Natural killer cell treated with Interleukin-12 subunit alpha and Interleukin-12 subunit beta and Interleukin-15 and Interleukin-18, amount 100 ng/mL, for 72 hours (primary cell): ENCODE data around the gene TXNRD3. TPM values are rescaled to one million over a fixed set of nuclear protein-coding genes. Genes with fewer than 3 reads are reported as not detected.

ENCODE experiments used
- ATAC-seq, 2 donors: fragments of 150-1000 bp; cut with Tn5 transposase in 1 of 2; sonication (Bioruptor Pico), chemical (Tn5 transposase) in 1 of 2; 2 replicates each; pipeline ENCODE4 v1.10.0; 2021
- DNase-seq: peaks from one replicate; pipeline ENCODE4 v3.0.0; 2022; ENCODE audit warnings: low spot score
- H3K27ac Mint-ChIP-seq, 2 donors: 1 replicate in 1 of 2; 2 replicates in 1 of 2; pipeline ENCODE4 v1.8.0; 2022; ENCODE audit warnings: mixed read lengths in 2 of 2, mild to moderate bottlenecking in 1 of 2, moderate library complexity in 1 of 2
- H3K27me3 Mint-ChIP-seq, 2 donors: 1 replicate in 1 of 2; 2 replicates in 1 of 2; pipeline ENCODE4 v1.8.0; 2022; ENCODE audit warnings: mixed read lengths in 2 of 2
- H3K36me3 Mint-ChIP-seq: one replicate; pipeline ENCODE4 v1.8.0; 2022; ENCODE audit warnings: mixed read lengths
- H3K4me1 Mint-ChIP-seq, 2 donors: 1 replicate in 1 of 2; 2 replicates in 1 of 2; pipeline ENCODE4 v1.8.0; 2022; ENCODE audit warnings: low read depth in 2 of 2, mixed read lengths in 2 of 2, mild to moderate bottlenecking in 1 of 2
- H3K4me3 Mint-ChIP-seq: one replicate; pipeline ENCODE4 v1.8.0; 2022; ENCODE audit warnings: mixed read lengths
- H3K9me3 Mint-ChIP-seq: 2 replicates; pipeline ENCODE4 v1.8.0; 2022; ENCODE audit warnings: mixed read lengths
- total RNA-seq, 2 donors: library from RNA; stranded (reverse); gene quantifications; one replicate each; pipeline ENCODE4 v1.2.3, GENCODE V29; 2022

Gene TXNRD3
- total RNA-seq, 2 donors from 2014 or later: 1.2 to 2.1 TPM

DNA sequence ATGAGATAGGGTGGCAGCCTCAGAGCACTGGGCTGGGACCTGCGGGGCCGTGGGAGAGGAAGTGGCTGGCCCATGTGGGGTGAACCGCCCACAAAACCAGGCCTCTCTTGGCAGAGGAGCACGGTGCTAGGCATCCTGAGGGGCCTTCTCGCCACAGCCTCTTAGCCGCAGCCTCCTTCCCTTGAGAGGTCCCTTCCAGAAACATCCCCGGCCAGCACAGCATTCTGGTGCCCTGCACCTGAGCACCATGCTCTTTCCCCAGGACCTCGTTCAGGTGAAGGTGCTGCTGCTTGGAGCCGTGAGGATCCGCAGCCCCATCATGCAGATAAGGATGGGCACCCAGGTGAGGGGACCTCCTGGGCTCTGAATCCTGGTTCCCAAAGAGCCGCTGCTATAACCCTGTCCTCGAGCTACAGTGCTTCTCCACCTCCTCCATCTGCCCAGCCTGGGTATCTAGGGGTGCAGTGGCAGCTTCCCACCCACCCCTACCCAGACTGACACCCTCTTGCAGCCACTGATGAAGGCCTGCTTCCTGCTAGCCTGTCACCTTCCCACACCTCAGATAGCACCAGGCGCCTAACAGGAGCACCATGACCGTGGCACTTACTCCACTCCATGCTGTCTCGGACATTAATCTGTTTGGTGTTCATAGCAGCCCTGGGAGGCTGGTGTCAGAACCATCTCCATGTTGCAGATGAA, 11.2 kb upstream of the TXNRD3 start:
- peaks cover 1% of the 10 kb centered on the region for H3K9me3 Mint-ChIP-seq
- H3K36me3 Mint-ChIP-seq: peaks cover 4% of the 10 kb centered on the region
- H3K4me3 Mint-ChIP-seq: no peak overlapping the region
- DNase-seq: no peak
- peaks cover 14 to 15% of the 10 kb centered on the region in 2 donors for H3K4me1 Mint-ChIP-seq
- no peak overlapping the region for H3K27ac Mint-ChIP-seq
- peaks cover 0 to 3% of the 10 kb centered on the region in 2 donors for H3K27me3 Mint-ChIP-seq
- ATAC-seq: peak in 1 of 2 donors; percentile 25

DNA sequence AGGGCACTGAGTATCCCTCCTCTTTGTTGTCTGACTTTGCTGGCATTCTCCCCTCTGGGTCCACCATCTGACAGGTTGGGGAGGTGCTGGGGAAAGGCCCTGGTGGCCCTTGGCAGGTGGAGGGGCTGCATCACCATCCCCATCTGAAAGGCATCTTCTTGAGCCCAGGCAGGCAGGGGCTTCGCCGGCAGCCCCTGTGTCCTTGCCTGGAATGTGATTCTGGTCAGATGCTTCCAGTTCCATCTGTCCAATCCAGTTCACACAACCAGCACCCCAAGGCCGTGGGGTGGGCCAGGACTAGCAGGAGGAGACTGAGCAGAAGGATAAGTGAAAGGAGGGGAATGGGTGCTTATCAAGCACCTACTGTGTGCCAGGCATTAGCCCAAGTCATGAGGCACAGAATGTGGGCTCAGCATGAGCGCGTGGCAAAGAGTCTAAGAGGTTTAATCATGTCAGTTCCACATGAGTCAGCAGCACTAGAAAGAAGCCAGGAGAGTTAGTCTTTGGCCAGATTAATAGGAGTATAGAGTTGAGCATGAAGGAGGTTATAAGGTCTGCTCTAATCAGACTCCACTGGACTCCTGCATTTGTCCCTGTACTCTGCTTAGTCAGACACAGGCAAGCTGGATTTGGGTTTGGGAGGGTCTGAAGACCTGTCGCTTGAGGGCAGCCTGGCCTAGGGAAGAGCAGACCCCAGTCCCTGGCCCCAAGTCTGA, 10.5 kb upstream of the TXNRD3 start:
- Mint-ChIP-seq H3K36me3 (no peaks in the 10 kb centered on the region), H3K9me3 (no peaks in the 10 kb centered on the region), H3K4me1 (peaks cover 13% of the 10 kb centered on the region in 2 donors), H3K4me3 (no peak overlapping the region), H3K27ac (no peak overlapping the region), H3K27me3 (peaks cover 0 to 3% of the 10 kb centered on the region in 2 donors)
- DNase-seq (no peak), ATAC-seq (no peak)

DNA sequence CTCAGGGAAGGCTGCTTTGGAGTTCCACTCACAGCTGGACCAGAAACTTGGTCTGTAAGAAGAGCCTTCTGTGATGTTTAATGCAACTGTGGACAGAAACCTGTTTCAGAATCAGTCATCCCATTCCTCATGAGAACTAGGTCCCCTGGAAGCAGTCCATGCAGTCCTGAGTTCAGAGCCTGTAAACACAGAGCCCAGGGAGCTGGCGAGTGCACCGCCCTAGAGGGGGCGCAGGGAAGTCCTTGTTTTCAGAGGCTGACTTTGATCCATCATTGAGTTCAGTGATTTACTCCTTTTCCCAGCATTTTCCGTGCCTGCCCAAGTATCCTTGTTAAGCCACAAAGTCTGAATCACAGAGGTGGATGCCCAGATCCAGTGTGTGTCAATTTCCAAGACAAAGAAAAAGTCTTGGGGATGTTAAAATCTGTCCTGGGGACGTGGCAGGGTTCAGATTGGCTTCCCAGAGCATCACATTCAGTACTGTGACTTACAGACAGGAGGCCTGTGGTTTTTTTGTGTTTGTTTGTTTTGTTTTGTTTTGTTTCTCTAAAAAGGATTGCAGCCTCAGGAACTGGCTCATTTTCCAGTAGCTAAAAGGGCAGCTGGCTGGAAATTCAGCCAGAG, 9.8 kb upstream of the TXNRD3 start:
- Mint-ChIP-seq H3K27ac (no peak overlapping the region), H3K27me3 (peaks cover 0 to 3% of the 10 kb centered on the region in 2 donors), H3K4me1 (peaks cover 13% of the 10 kb centered on the region in 2 donors), H3K4me3 (no peak overlapping the region), H3K36me3 (no peaks in the 10 kb centered on the region), H3K9me3 (no peaks in the 10 kb centered on the region)
- DNase-seq: no peak
- ATAC-seq: no peak

DNA sequence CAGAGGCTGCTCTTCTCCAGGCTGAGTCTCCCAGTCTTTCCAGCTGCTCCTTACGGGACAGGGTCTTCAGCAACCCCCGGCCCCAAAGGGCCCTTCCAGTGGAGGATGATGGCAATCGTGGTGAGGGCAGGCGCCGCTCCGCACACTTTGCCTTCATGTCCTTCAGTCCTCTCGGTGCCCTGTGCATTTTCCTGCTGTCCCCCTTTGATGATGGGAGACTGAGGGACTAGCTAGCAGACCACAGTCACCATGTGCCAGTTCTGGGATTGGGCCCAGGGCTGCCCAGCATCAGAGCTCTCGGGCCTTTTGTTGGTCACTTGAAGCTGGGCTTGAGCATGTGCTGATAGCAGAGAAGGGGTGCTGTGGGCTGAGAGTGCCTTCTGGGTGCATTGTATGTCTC, 8.8 kb upstream of the TXNRD3 start:
- H3K9me3 Mint-ChIP-seq: no peaks in the 10 kb centered on the region
- peaks cover 13% of the 10 kb centered on the region in 2 donors for H3K4me1 Mint-ChIP-seq
- no peak for DNase-seq
- no peak overlapping the region for H3K27ac Mint-ChIP-seq
- H3K4me3 Mint-ChIP-seq: no peak overlapping the region
- ATAC-seq: no peak
- peaks cover 0 to 3% of the 10 kb centered on the region in 2 donors for H3K27me3 Mint-ChIP-seq
- no peaks in the 10 kb centered on the region for H3K36me3 Mint-ChIP-seq

DNA sequence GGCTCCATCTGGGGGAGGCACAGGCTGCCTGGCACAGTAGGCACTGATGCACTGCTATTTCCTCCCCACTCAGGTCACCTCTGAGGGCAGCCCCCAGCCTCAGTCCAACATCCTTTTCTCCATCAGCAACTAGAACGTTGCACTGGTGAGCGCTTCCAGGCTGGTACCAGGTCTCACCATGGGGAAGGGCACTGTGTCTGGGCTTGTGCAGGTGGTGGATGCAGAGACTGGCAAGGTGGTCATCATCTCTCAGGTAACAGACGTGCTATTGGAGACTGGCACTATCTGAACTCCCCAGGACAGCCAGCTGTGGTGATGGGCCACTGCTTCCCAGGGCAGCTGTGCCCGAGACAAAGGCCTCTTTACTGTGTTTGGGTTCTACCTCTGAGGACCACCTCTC, 8.3 kb upstream of the TXNRD3 start:
- Mint-ChIP-seq H3K27ac (no peak overlapping the region), H3K4me1 (peaks cover 13% of the 10 kb centered on the region in 2 donors), H3K27me3 (peaks cover 0 to 3% of the 10 kb centered on the region in 2 donors), H3K9me3 (no peaks in the 10 kb centered on the region), H3K4me3 (no peak overlapping the region), H3K36me3 (no peaks in the 10 kb centered on the region)
- DNase-seq (no peak), ATAC-seq (no peak)

DNA sequence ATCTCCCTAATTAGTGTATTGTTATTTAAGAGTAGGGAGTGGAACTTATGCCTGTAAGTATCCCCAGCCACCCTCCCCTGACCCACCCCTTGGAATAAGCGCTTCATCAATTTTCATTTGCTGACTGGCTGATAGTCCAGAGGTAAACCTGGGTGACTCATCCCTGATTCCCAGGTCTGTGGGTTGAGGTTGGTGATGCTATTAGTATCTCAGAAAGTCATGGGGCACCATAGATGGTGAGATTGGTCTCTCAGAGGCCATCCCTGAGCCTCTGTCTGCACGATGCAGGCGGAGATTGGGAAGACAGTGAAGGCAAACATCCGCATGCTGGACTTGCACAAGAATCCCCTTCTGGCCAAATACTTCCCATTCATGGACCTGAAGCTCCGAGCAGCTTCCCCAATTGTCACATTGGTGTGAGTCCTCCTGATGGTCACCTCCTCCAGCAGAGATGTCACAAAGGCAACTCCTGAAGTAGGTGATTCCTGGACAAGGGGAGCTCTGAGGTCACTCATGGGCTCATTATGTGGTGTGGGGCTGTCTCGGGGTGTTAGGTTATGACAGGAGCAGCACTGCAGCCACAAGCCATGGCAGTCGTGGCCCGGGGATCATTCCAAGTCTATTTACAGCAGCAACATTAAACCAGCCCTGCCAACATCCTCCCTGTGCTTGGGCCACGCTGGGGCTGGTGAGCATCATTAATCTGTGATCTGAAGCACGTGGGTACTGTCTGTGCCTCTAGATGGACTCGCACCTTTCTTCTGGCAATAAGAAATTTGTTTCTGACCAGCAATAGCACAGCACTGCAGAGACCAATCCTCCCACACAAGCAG, 6.8 kb upstream of the TXNRD3 start:
- DNase-seq (no peak), ATAC-seq (no peak)
- no peak overlapping the region for H3K4me3 Mint-ChIP-seq
- no peaks in the 10 kb centered on the region for H3K9me3 Mint-ChIP-seq
- H3K36me3 Mint-ChIP-seq: no peaks in the 10 kb centered on the region
- no peak overlapping the region for H3K27ac Mint-ChIP-seq
- peaks cover 13% of the 10 kb centered on the region in 2 donors for H3K4me1 Mint-ChIP-seq
- H3K27me3 Mint-ChIP-seq: peaks cover 0 to 3% of the 10 kb centered on the region in 2 donors

DNA sequence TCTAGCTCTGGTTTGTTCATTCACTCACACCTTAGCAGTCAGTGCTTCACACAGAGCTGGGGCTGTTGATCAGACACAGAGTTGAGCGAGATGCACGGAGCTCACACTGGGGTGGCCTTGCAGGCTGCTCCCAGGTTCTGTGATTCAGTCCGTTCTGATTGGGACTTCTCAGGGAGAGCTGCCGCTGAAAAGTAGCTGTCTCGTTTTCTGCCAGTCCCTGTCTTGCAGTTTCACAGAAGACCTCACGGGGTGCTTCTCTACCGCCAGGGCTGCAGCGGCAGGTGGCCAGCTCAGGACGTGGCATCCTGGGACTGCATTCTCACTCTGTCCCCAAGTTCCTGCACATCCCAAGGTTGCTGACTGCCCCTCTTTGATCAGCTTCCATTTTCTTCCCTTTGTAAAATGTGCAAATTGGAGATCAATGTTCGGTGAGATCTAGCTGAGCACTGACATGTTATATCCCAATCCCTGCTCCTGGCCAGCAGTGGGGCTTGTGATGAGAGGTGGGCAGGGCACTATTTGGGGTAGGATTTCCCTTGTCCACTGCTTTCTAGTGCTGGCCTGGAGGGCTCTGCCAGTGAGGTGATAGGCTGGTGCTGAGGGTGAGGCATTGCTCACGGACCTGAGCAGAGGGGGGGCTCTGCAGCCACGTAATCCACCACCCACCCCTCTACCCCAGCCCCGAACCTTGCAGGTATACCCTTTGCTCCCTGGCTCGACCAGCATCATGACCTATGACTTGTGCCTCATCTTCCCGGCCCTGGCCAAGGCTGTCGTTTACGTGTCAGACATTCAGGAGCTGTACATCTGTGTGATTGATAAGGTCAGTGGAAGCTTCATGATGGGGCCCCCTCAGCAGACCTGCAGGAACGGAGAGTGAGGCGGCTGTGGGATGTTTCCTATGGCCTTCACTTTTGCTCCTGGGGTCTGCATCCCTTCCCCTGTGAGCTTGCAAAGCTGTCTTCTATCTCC, 5.3 kb upstream of the TXNRD3 start:
- no peaks in the 10 kb centered on the region for H3K36me3 Mint-ChIP-seq
- no peaks in the 10 kb centered on the region for H3K9me3 Mint-ChIP-seq
- H3K4me3 Mint-ChIP-seq: no peak overlapping the region
- peaks cover 0 to 3% of the 10 kb centered on the region in 2 donors for H3K27me3 Mint-ChIP-seq
- no peak for DNase-seq
- no peak overlapping the region for H3K27ac Mint-ChIP-seq
- H3K4me1 Mint-ChIP-seq: peaks cover 1 to 2% of the 10 kb centered on the region in 2 donors
- no peak for ATAC-seq

DNA sequence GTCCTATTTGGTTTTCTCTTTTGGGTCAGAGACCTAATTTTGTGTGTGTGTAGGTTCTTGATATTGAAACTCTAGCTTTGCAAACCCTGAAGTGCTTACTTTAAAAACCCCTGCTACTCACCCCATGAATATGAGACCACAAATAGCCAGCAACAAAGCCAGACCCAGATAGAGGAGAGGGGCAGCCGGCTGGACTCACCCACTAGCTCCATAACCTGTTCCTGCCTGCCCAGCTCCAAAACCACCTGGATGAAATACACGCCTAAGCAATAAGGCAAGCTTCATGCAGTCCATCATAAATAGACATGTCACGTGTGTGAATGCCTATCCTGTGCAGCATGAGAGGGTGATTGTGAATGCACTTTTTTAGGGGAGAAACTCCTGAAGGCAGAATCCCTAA, 3.7 kb upstream of the TXNRD3 start:
- peaks cover 0 to 2% of the 10 kb centered on the region in 2 donors for H3K4me1 Mint-ChIP-seq
- no peak for ATAC-seq
- no peaks in the 10 kb centered on the region for H3K9me3 Mint-ChIP-seq
- DNase-seq: no peak
- H3K4me3 Mint-ChIP-seq: no peak overlapping the region
- peaks cover 0 to 3% of the 10 kb centered on the region in 2 donors for H3K27me3 Mint-ChIP-seq
- H3K27ac Mint-ChIP-seq: no peak overlapping the region
- H3K36me3 Mint-ChIP-seq: no peaks in the 10 kb centered on the region

DNA sequence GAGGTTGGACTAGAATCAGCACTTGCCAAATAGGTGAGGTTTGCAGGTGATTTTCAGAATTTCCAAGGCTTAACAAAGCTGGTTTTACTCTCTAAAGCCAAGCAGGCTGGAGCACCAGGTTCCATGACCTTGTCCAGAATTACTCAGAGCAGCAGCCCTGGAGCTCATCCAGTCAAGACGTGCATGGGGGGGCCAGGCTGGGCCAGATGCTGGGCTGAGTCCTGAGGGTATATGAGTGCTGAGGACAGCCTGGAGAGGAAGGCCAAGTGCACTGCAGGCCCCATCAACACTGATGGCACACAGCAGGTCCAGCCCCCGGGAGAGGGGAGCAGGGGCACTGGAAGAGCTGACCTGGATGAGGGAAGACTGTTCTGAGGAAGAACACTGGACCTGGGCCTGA, 3.0 kb upstream of the TXNRD3 start:
- peaks cover 0 to 2% of the 10 kb centered on the region in 2 donors for H3K4me1 Mint-ChIP-seq
- H3K9me3 Mint-ChIP-seq: no peaks in the 10 kb centered on the region
- DNase-seq (no peak), ATAC-seq (no peak)
- H3K27me3 Mint-ChIP-seq: peaks cover 3 to 4% of the 10 kb centered on the region in 2 donors
- no peaks in the 10 kb centered on the region for H3K36me3 Mint-ChIP-seq
- no peak overlapping the region for H3K4me3 Mint-ChIP-seq
- H3K27ac Mint-ChIP-seq: no peak overlapping the region

DNA sequence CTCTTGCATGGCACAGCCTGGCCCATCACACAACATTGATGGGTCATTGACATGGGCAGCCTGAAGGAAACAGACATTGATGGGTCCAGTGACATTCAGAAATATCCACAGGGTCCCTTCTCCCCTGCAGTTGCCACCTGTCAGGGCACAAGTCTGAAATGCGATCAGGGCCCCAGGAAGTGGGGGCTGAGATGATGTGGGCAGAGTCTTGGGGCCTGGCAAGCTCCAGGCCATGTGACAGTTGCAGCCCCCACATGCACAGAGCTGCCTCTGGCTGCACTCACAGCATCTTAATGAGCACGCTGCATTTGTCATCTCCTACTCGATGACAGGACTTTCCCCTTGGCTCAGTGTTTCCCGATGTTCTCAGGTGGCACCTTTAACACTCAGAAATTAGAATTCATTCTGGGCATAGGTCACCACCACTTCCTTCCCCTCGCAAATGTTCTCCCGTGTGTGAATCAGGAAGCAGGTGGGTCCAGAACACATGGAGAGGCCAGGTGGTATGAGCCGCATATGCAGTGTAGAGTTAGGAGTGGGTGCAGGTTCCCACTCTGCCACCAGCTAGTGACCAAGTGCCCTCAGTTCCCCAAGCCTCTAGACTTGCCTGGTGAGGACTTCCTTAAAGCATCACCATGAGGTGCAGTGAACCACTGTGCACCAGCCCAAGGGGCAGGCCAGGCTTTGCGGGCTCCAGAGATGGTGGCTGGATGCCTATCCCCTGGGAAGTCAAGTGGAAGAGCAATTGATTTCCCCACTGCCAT, 1.6 kb upstream of the TXNRD3 start:
- no peaks in the 10 kb centered on the region for H3K9me3 Mint-ChIP-seq
- H3K4me1 Mint-ChIP-seq: peaks cover 0 to 2% of the 10 kb centered on the region in 2 donors
- H3K27ac Mint-ChIP-seq: no peak overlapping the region
- no peak overlapping the region for H3K4me3 Mint-ChIP-seq
- no peak for ATAC-seq
- H3K36me3 Mint-ChIP-seq: no peaks in the 10 kb centered on the region
- no peak for DNase-seq
- H3K27me3 Mint-ChIP-seq: peaks cover 3 to 5% of the 10 kb centered on the region in 2 donors

DNA sequence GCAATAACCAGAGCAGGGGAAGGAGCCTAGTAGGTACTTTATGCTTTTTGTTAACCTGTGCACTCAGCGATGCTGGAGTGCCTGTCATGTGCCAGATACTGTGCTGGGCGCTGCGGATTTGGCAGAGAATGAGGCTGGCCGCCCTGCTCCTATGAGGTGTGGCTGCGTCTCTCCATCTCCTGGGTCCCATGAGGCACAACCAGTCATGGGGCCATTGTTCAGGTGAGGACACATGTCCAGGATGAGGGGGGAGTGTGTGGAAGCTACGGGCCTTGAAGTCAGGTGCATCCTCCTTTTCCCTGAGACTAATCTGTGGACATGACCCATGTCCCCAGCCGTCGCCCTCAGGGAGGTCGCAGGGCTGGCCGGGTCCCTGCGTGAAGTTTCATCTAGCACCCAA, 963 bp upstream of the TXNRD3 start:
- Mint-ChIP-seq H3K27ac (no peak overlapping the region), H3K36me3 (no peaks in the 10 kb centered on the region), H3K4me3 (no peak overlapping the region), H3K4me1 (peaks cover 0 to 2% of the 10 kb centered on the region in 2 donors), H3K27me3 (peaks cover under 1 to 6% of the 10 kb centered on the region in 2 donors), H3K9me3 (no peaks in the 10 kb centered on the region)
- ATAC-seq (no peak), DNase-seq (no peak)

DNA sequence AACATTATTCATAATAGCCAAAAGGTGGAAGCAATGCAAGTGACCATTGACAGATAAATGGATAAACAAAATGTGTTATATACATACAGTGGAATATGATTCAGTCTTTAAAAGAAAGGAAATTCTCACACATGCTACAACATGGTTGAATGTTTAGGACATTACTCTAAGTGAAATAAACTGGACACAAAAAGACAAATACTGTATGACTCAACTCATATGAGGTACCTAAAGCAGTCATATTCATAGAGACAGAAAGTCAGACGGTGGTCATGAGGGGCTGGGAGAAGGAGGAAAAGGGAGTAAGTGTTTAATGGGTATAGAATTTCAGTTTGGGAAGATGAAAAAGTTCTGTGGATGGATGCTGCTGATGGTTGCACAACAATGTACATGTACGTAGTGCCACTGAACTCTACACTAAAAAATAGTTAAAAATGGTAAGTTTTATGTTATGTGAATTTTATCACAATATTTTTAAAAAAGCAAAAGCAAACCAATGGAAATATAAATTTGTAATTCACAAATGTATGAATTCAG, 5.3 kb downstream of the TXNRD3 start:
- no peaks in the 10 kb centered on the region for H3K9me3 Mint-ChIP-seq
- H3K4me3 Mint-ChIP-seq: no peak overlapping the region
- DNase-seq (no peak), ATAC-seq (no peak)
- no peak overlapping the region for H3K27ac Mint-ChIP-seq
- no peaks in the 10 kb centered on the region for H3K36me3 Mint-ChIP-seq
- H3K4me1 Mint-ChIP-seq: no peaks in the 10 kb centered on the region
- peaks cover 21 to 37% of the 10 kb centered on the region in 2 donors for H3K27me3 Mint-ChIP-seq
